ENCODE data around the gene THOC3.
"Not testable (repeated sequence)": the region's sequence is repeated elsewhere in the genome, so short reads cannot be mapped to it uniquely, and the experiment has no call there.

DNA sequence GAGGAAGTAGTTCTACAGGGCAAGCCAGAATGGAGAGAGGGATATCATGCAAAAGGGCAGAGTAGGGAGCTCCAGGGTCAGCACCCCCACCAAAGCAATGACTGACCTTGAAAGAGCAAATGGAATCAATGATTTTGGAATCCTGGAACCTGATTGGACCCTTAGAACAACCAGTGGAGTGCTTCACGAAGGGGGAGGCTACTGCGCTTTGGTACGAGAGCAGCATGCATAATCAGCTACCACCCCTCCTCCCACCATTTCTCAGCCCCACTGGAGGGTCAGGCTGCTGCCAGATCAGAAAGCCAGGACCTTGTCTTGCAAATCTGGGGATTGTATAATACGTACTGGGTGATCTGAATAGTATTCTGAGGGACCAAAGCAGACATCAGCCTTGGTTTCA, 43.0 kb upstream of the THOC3 start:
- TF ChIP-seq, protein P1, sequence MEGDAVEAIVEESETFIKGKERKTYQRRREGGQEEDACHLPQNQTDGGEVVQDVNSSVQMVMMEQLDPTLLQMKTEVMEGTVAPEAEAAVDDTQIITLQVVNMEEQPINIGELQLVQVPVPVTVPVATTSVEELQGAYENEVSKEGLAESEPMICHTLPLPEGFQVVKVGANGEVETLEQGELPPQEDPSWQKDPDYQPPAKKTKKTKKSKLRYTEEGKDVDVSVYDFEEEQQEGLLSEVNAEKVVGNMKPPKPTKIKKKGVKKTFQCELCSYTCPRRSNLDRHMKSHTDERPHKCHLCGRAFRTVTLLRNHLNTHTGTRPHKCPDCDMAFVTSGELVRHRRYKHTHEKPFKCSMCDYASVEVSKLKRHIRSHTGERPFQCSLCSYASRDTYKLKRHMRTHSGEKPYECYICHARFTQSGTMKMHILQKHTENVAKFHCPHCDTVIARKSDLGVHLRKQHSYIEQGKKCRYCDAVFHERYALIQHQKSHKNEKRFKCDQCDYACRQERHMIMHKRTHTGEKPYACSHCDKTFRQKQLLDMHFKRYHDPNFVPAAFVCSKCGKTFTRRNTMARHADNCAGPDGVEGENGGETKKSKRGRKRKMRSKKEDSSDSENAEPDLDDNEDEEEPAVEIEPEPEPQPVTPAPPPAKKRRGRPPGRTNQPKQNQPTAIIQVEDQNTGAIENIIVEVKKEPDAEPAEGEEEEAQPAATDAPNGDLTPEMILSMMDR (IDR thresholded peaks at IDR 0.05) = not testable (repeated sequence)
- not testable (repeated sequence) for TF ChIP-seq POLR2A (IDR thresholded peaks at IDR 0.05)
